Tibial artery (tissue), 4 donors: ENCODE measurements around the gene PIMREG.

ENCODE experiments used
- DNase-seq, 2 donors: peaks; one replicate each; pipeline ENCODE4 v3.0.0-alpha.2; 2019
- H3K27ac ChIP-seq, 2 donors: fragments of 200-600 bp; sonication (generic) in 1 of 2; 1 replicate in 1 of 2; 2 replicates in 1 of 2; pipeline ENCODE4 v1.5.1; 2018 to 2019; ENCODE audit warnings: mild to moderate bottlenecking in 1 of 2
- H3K27me3 ChIP-seq, 2 donors: fragments of 200-600 bp; sonication (generic) in 1 of 2; one replicate each; pipeline versions ENCODE4 v1.5.1 to v1.6.0; 2016 to 2019
- H3K36me3 ChIP-seq, 3 donors: fragments of 200-600 bp; sonication (generic) in 2 of 3; one replicate each; pipeline ENCODE4 v1.5.1; 2016 to 2019; ENCODE audit warnings: mild to moderate bottlenecking in 2 of 3
- H3K4me1 ChIP-seq, 4 donors: fragments of 200-600 bp; sonication (generic) in 2 of 4; 1 replicate in 3 of 4; 2 replicates in 1 of 4; pipeline ENCODE4 v1.5.1; 2016 to 2019
- H3K4me3 ChIP-seq, 2 donors: fragments of 200-600 bp; sonication (generic) in 1 of 2; 1 replicate in 1 of 2; 2 replicates in 1 of 2; pipeline ENCODE4 v1.5.1; 2018 to 2019; ENCODE audit warnings: mild to moderate bottlenecking in 2 of 2
- H3K9me3 ChIP-seq, 3 donors: fragments of 200-600 bp; sonication (generic) in 1 of 3; one replicate each; pipeline ENCODE4 v1.5.1; 2016 to 2019
- CTCF ChIP-seq, 2 experiments: fragments of 200-600 bp in 1 of 2; fragments of 450-650 bp in 1 of 2; IDR thresholded peaks; one replicate each; pipeline ENCODE4 v1.5.1; 2017 to 2019; ENCODE audit warnings: antibody characterized with exemption in 2 of 2, mild to moderate bottlenecking in 1 of 2, moderate library complexity in 1 of 2
- intact Hi-C: fragments of 100-400 bp; cut with DNase I; formaldehyde crosslinking; loops from one replicate; pipeline ENCODE4 v1.15.0; 2023; ENCODE audit warnings: low total_unique reads

Gene PIMREG

GRCh38 chr17:6463616-6464445, 19.6 kb downstream of the PIMREG start:
- Histone ChIP-seq H3K36me3 (peaks cover 0 to 3% (median 0%) of the 10 kb centered on the region in 3 donors), H3K27me3 (no peaks in the 10 kb centered on the region), H3K9me3 (no peaks in the 10 kb centered on the region), H3K4me3 (no peak overlapping the region), H3K27ac (no peak overlapping the region), H3K4me1 (no peaks in the 10 kb centered on the region)
- DNase-seq, result no peak
- intact Hi-C loops, result no loop called here
- TF ChIP-seq CTCF (IDR thresholded peaks at IDR 0.05), result no peak

- no peak for TF ChIP-seq CTCF (IDR thresholded peaks at IDR 0.05)
- Histone ChIP-seq H3K36me3 (peaks cover 0 to 3% (median 0%) of the 10 kb centered on the region in 3 donors), H3K9me3 (no peaks in the 10 kb centered on the region), H3K27ac (no peak overlapping the region), H3K4me1 (no peaks in the 10 kb centered on the region), H3K4me3 (no peak overlapping the region), H3K27me3 (no peaks in the 10 kb centered on the region)
- intact Hi-C loops, result no loop called here
- no peak for DNase-seq
These were observed 20.3 kb downstream of the PIMREG start for GRCh38 chr17:6464446-6465041.

GRCh38 chr17:6465206-6466003, 21.1 kb downstream of the PIMREG start:
- TF ChIP-seq CTCF (IDR thresholded peaks at IDR 0.05), result no peak
- DNase-seq, result no peak
- Histone ChIP-seq H3K4me1 (no peaks in the 10 kb centered on the region), H3K9me3 (no peaks in the 10 kb centered on the region), H3K4me3 (no peak overlapping the region), H3K27me3 (no peaks in the 10 kb centered on the region), H3K27ac (no peak overlapping the region), H3K36me3 (peaks cover 0 to 3% (median 0%) of the 10 kb centered on the region in 3 donors)
- intact Hi-C loops, result no loop called here

GRCh38 chr17:6467567-6467966, 23.3 kb downstream of the PIMREG start:
- Histone ChIP-seq H3K36me3 (no peaks in the 10 kb centered on the region), H3K27me3 (no peaks in the 10 kb centered on the region), H3K4me1 (no peaks in the 10 kb centered on the region), H3K4me3 (no peak overlapping the region), H3K9me3 (no peaks in the 10 kb centered on the region), H3K27ac (no peak overlapping the region)
- no peak for TF ChIP-seq CTCF (IDR thresholded peaks at IDR 0.05)
- no peak for DNase-seq
- intact Hi-C loops, result no loop called here

- no peaks in the 10 kb centered on the region for H3K4me1 ChIP-seq
- H3K4me3 ChIP-seq, result no peak overlapping the region
- no peaks in the 10 kb centered on the region for H3K27me3 ChIP-seq
- DNase-seq, result no peak
- H3K36me3 ChIP-seq, result no peaks in the 10 kb centered on the region
- H3K9me3 ChIP-seq, result no peaks in the 10 kb centered on the region
- intact Hi-C loops, result no loop called here
- no peak overlapping the region for H3K27ac ChIP-seq
- TF ChIP-seq CTCF (IDR thresholded peaks at IDR 0.05), result no peak
These were observed 24.0 kb downstream of the PIMREG start for GRCh38 chr17:6468051-6468790.
